Liver (tissue), 3 donors: ENCODE data around the gene EP400.

Source experiments
- ATF3 ChIP-seq: IDR thresholded peaks from 2 replicates; pipeline ENCODE4 v1.6.1; 2016; ENCODE audit warnings: antibody characterized with exemption
- CTCF ChIP-seq: fragments of 150-350 bp; IDR thresholded peaks from 2 replicates; pipeline ENCODE4 v1.5.1; 2017; ENCODE audit warnings: improper control_type of control experiment, low read depth, low read length; ENCODE audit not compliant: missing input control
- FOXA1 ChIP-seq: IDR thresholded peaks from 2 replicates; pipeline ENCODE4 v1.6.1; 2016; ENCODE audit warnings: antibody characterized with exemption
- FOXA2 ChIP-seq: IDR thresholded peaks from 2 replicates; pipeline ENCODE4 v1.6.1; 2016; ENCODE audit warnings: antibody characterized with exemption
- GABPA ChIP-seq, 2 donors: IDR thresholded peaks in 1 of 2; conservative IDR thresholded peaks in 1 of 2; 2 replicates each; pipeline ENCODE4 v1.6.1; 2016; ENCODE audit warnings: antibody characterized with exemption in 2 of 2, mild to moderate bottlenecking in 1 of 2, moderate library complexity in 1 of 2
- HNF4G ChIP-seq: IDR thresholded peaks from 2 replicates; pipeline ENCODE4 v1.6.1; 2016; ENCODE audit warnings: antibody characterized with exemption
- JUND ChIP-seq, 2 donors: IDR thresholded peaks; 2 replicates each; pipeline ENCODE4 v1.6.1; 2016; ENCODE audit warnings: antibody characterized with exemption in 2 of 2
- MAX ChIP-seq: IDR thresholded peaks from 2 replicates; pipeline ENCODE4 v1.6.1; 2016; ENCODE audit warnings: antibody characterized with exemption
- RAD21 ChIP-seq, 2 donors: IDR thresholded peaks; 2 replicates each; pipeline ENCODE4 v1.6.1; 2016; ENCODE audit warnings: antibody characterized with exemption in 2 of 2, mild to moderate bottlenecking in 2 of 2
- REST ChIP-seq: IDR thresholded peaks from 2 replicates; pipeline ENCODE4 v1.6.1; 2016; ENCODE audit warnings: antibody characterized with exemption, mild to moderate bottlenecking
- SP1 ChIP-seq: IDR thresholded peaks from 2 replicates; pipeline ENCODE4 v1.6.1; 2018; ENCODE audit warnings: antibody characterized with exemption, mild to moderate bottlenecking
- TAF1 ChIP-seq: conservative IDR thresholded peaks from 2 replicates; pipeline ENCODE4 v1.6.1; 2016; ENCODE audit warnings: antibody characterized with exemption, mild to moderate bottlenecking
- YY1 ChIP-seq: IDR thresholded peaks from 2 replicates; pipeline ENCODE4 v1.6.1; 2016; ENCODE audit warnings: antibody characterized with exemption, mild to moderate bottlenecking
- donor health status: healthy.
- donor health status: healthy.

GRCh38 chr12:131959641-131960589 is 10.2 kb downstream of the EP400 start:
- no peak for TF ChIP-seq CTCF
- no peak for TF ChIP-seq FOXA2
- no peak for TF ChIP-seq MAX
- no peak for TF ChIP-seq REST
- TF ChIP-seq YY1: no peak
- TF ChIP-seq JUND (IDR thresholded peaks at IDR 0.05): no peak
- no peak for TF ChIP-seq FOXA1
- no peak for TF ChIP-seq TAF1
- no peak for TF ChIP-seq HNF4G
- no peak for TF ChIP-seq SP1
- TF ChIP-seq ATF3: no peak
- TF ChIP-seq RAD21 (IDR thresholded peaks at IDR 0.05): no peak
- no peak for TF ChIP-seq GABPA (IDR thresholded peaks at IDR 0.05 in 1 of 2, conservative IDR thresholded peaks at IDR 0.05 in 1 of 2)
